PC-9 (cell line): ENCODE results near the gene ITIH3.

Experiments
- EZH2 ChIP-seq: fragments of 200-600 bp; sonication (generic); IDR thresholded peaks from 2 replicates; pipeline ENCODE4 v1.8.0; 2017; ENCODE audit warnings: antibody characterized with exemption, low read depth
- TF ChIP-seq, protein P1 (sequence below): fragments of 200-600 bp; sonication (generic); conservative IDR thresholded peaks from 2 replicates; pipeline ENCODE4 v1.6.1; 2017; ENCODE audit warnings: mixed run types, antibody characterized with exemption, mild to moderate bottlenecking, moderate library complexity

DNA sequence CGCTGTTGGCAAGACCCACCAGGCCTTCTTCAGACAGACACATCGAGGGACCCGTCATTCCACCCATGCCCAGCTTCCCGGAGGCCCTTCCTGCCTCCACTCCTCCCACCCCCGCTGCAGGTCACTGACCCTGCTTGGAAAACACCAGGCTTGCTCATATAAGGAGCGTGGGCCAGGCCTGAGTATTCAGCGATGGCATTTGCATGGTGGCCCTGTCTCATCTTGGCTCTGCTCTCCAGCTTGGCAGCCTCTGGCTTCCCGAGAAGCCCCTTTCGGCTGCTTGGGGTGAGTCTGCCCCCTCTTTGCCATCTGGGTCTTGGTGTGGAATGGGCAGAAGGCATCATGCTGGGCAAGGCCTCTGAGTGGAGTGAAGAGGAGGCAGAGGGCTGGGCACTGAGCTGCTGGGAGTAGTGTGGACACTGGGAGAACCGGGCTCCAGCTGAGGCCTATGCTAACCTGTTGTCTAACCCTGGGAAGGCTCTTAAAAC lies at the start of gene ITIH3:
- TF ChIP-seq, protein P1, sequence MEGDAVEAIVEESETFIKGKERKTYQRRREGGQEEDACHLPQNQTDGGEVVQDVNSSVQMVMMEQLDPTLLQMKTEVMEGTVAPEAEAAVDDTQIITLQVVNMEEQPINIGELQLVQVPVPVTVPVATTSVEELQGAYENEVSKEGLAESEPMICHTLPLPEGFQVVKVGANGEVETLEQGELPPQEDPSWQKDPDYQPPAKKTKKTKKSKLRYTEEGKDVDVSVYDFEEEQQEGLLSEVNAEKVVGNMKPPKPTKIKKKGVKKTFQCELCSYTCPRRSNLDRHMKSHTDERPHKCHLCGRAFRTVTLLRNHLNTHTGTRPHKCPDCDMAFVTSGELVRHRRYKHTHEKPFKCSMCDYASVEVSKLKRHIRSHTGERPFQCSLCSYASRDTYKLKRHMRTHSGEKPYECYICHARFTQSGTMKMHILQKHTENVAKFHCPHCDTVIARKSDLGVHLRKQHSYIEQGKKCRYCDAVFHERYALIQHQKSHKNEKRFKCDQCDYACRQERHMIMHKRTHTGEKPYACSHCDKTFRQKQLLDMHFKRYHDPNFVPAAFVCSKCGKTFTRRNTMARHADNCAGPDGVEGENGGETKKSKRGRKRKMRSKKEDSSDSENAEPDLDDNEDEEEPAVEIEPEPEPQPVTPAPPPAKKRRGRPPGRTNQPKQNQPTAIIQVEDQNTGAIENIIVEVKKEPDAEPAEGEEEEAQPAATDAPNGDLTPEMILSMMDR, result no peak
- no peak for TF ChIP-seq EZH2
